Upper lobe of left lung (tissue), 4 donors: ENCODE results near the gene CDH12.
"Not testable (repeated sequence)": the region's sequence is repeated elsewhere in the genome, so short reads cannot be mapped to it uniquely, and the experiment has no call there.

Experiments used
- EP300 ChIP-seq, 4 donors: sonication (generic); formaldehyde crosslinking; IDR thresholded peaks; one replicate each; pipeline ENCODE4 v1.5.1; 2017; ENCODE audit warnings: antibody characterized with exemption in 4 of 4, control low read depth in 2 of 4
- POLR2A ChIP-seq, 4 donors: fragments of 450-650 bp; IDR thresholded peaks; one replicate each; pipeline ENCODE4 v1.5.1; 2016 to 2017; ENCODE audit warnings: antibody characterized with exemption in 4 of 4, mild to moderate bottlenecking in 2 of 4
- POLR2AphosphoS5 ChIP-seq, 2 donors: sonication (generic); formaldehyde crosslinking; IDR thresholded peaks; one replicate each; pipeline ENCODE4 v1.5.1; 2017; ENCODE audit warnings: antibody characterized with exemption in 2 of 2
- TF ChIP-seq, protein P1 (sequence below), 6 experiments: fragments of 450-650 bp in 4 of 6; fragments of 200-600 bp in 2 of 6; sonication (generic) in 2 of 6; IDR thresholded peaks; one replicate each; pipeline ENCODE4 v1.5.1; 2016 to 2019; ENCODE audit warnings: antibody characterized with exemption in 6 of 6

DNA sequence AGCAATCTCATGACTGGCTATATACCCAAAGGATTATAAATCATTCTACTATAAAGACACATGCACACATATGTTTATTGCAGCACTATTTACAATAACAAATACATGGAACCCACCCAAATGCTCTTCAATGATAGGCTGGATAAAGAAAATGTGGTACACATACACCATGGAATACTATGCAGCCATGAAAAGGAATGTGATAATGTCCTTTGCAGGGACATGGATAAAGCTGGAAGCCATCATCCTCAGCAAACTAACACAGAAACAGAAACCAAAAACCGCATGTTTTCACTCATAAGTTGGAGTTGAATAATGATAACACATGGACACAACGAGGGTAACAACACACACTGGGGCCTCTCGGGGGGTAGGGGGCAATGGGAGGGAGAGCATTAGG lies 520.2 kb downstream of the CDH12 start:
- not testable (repeated sequence) for TF ChIP-seq POLR2A, POLR2AphosphoS5, EP300 (IDR thresholded peaks at IDR 0.05)
- TF ChIP-seq, protein P1, sequence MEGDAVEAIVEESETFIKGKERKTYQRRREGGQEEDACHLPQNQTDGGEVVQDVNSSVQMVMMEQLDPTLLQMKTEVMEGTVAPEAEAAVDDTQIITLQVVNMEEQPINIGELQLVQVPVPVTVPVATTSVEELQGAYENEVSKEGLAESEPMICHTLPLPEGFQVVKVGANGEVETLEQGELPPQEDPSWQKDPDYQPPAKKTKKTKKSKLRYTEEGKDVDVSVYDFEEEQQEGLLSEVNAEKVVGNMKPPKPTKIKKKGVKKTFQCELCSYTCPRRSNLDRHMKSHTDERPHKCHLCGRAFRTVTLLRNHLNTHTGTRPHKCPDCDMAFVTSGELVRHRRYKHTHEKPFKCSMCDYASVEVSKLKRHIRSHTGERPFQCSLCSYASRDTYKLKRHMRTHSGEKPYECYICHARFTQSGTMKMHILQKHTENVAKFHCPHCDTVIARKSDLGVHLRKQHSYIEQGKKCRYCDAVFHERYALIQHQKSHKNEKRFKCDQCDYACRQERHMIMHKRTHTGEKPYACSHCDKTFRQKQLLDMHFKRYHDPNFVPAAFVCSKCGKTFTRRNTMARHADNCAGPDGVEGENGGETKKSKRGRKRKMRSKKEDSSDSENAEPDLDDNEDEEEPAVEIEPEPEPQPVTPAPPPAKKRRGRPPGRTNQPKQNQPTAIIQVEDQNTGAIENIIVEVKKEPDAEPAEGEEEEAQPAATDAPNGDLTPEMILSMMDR (IDR thresholded peaks at IDR 0.05): not testable (repeated sequence)
